ENCODE data around the gene OR1L8. TPM values are rescaled to one million over a fixed set of nuclear protein-coding genes. Genes with fewer than 3 reads are reported as not detected.
"Not testable (repeated sequence)": the region's sequence is repeated elsewhere in the genome, so short reads cannot be mapped to it uniquely, and the experiment has no call there.

OR1L8 gene
- total RNA-seq (2014; rRNA removed; shearing (Covaris generic)), result 0.25 TPM in 1 of 2 replicates, not detected in the other

DNA sequence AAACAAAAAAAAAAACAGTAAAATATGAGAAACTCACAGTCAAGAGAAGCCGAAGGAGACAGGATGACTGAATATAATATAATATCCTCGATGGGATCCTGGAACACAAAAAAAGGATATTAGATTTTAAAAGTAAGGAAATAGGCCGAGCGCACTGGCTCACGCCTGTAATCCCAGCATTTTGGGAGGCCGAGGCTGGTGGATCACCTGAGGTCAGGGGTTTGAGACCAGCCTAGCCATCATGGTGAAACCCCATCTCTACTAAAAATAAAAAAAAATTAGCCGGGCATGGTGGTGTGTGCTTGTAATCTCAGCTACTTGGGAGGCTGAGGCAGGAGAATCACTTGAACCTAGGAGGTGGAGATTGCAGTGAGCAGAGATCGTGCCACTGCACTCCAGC lies at the start of gene OR1L8:
Gene OR1L8 (minus strand): TSS at position 101 of the 400 bp plus-strand sequence. CDS start 14,907 bp downstream, outside the sequence.
- not testable (repeated sequence) for DNase-seq (ENCODE audit: low read depth)

GRCh38 chr9:122619996-122620395 lies 36.8 kb upstream of the OR1L8 start:
- DNase-seq (ENCODE audit: low read depth), result no peak

DNA sequence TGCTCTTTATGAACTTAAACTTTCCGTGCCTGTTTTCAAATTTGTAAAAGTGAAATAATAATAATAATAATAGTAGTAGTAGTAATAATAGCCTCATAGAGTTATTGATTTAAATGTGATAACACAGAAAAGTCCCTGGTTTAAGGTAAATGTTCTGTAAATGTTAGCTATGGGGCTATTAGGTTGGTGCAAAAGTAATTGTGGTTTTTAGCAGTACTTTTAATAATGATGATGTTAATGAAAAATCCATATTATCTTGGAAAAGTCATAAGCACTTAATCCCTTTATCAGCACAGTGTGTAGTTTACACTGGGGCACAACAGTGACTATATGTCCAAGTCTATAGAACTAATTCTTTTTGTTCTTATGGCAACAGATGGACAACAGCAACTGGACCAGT lies 31.2 kb upstream of the OR1L8 start, which contains the start of gene OR1Q1:
Gene OR1Q1 (plus strand): TSS at position 377 of the 400 bp plus-strand sequence. CDS start 0 bp downstream, at position 377.
- no peak for DNase-seq (ENCODE audit: low read depth)

GRCh38 chr9:122609804-122610203 lies 26.6 kb upstream of the OR1L8 start:
- peak; percentile 15 for DNase-seq (ENCODE audit: low read depth)

DNA sequence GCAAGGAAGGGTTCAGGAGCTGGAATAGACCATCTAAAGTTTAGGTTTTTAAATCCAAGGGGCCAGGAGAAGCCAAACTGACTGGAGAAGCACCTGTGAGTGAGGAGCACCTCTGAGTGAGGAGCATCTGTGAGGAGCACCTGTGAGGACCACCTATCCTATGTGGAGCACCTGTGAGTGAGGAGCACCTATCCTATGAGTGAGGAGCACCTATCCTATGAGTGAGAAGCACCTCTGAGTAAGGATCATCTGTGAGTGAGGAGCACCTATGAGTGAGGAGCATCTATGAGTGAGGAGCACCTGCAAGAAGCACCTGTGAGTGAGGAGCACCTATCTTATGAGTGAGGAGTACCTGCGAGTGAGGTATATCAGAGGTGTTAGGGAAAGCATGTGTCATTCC lies 23.4 kb upstream of the OR1L8 start:
- no peak for DNase-seq (ENCODE audit: low read depth)

DNA sequence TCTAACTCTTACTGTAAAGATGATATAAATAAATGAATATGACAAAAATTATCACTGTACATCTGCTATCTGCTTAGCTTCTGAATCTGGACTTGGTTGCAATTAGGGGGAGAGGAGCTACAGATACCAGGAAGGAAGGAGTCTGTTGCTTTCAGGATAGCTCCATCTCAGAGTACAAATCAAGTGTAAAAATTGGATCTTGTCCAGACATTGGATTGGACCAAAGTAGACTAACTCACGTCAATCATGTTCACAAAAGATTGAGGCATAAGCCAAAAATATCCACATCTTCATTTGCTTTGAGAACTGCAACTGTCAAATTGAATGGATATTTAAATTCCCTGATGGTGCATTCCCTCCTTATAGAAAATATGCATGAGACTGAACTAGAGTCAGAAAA lies 22.5 kb upstream of the OR1L8 start:
- no peak for DNase-seq (ENCODE audit: low read depth)

DNA sequence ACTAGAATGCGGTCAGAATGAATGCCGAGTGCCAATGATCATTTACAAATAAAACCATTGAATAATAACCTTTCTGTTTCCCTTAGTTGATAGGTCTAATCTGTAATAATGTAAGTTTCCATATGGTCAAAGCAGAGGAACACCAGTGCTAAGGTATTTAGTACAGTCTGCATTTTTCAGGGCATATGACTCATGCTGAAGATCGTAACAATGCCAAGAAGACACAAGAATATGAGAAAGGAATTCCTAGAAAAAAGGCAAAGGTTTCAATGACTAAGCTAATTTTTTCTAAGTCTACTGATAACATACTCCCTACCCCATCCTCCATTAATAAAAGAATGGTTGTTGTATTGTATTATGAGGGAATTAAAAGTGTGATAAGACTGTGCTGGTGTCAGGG lies 2.8 kb downstream of the OR1L8 start:
- DNase-seq (ENCODE audit: low read depth), result peak; percentile 72

DNA sequence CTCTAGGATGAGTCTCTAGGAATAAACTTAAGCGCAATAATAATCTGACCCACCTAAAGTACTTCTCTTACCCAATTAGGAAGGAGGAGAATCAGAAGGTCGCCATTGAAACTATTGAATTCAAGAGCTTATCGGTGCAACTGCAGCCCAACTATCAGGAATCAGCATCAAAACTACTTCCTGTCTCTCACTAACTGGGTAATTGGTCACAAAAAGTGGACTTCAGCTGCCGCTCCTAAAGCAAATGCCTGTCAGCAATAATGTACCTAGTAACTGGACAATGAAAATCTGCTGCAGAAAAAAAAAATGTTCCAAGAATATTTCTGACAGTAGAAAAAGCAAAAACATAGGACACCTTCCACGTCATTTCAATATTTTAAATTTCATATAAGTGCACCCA lies 3.3 kb downstream of the OR1L8 start:
- no peak for DNase-seq (ENCODE audit: low read depth)

GRCh38 chr9:122572456-122572855 lies 10.7 kb downstream of the OR1L8 start:
- peak; percentile 18 for DNase-seq (ENCODE audit: low read depth)

GRCh38 chr9:122567901-122568300 lies 15.3 kb downstream of the OR1L8 start:
- DNase-seq (ENCODE audit: low read depth), result no peak

DNA sequence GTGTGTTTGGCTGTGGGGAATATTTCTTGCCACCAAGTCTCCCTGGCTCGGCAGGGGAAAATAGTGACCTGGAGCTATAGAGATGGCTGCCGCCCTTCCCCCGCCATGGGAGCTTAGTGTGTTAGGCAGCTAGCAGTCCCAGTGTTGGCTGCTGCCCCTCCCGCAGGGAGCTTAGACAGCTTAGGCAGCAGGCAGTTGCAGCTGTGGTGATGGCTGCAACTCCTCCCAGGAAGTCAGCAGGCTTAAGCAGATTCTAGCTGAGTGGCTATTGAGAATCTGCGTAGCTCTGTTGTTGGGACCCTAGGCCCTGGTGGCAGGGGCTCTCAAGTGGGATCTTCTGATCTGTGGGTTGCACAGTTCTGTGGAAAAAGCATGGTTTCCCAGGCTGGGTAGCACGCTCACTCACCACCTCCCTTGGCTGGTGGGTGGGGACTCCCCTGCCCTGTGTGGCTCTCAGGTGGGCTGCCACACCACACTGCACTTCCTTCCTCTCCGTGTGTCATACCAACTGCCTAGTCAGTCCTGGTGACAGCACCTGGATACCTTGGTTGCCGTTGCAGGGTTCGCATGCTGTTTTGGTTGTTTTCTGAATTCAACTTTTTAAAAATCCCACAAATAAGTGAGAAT lies 20.9 kb downstream of the OR1L8 start:
- no peak for DNase-seq (ENCODE audit: low read depth)

GRCh38 chr9:122561446-122561845 lies 21.7 kb downstream of the OR1L8 start:
- DNase-seq (ENCODE audit: low read depth), result no peak

DNA sequence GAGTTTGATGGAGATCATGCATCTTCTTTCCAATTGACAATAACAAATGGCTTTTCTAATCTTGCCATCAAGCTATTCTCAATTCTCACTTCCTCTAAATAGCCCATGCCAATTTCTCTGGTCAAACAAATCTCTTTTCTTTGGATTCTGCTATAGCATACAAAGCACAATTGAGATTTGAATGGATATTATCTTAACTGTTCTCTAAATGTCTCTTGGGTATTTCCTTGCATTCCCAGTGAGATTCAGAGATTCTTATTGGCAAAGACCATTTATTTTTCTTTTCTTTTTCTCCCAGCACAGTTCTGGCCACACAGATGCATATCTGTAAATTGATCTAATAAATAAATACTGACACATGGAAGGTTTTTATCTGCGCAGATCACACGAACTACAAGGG lies 30.4 kb downstream of the OR1L8 start, which contains the start of gene OR1N2:
Gene OR1N2 (plus strand): TSS at position 301 of the 400 bp plus-strand sequence. CDS start 100 bp downstream, outside the sequence.
- no peak for DNase-seq (ENCODE audit: low read depth)

DNA sequence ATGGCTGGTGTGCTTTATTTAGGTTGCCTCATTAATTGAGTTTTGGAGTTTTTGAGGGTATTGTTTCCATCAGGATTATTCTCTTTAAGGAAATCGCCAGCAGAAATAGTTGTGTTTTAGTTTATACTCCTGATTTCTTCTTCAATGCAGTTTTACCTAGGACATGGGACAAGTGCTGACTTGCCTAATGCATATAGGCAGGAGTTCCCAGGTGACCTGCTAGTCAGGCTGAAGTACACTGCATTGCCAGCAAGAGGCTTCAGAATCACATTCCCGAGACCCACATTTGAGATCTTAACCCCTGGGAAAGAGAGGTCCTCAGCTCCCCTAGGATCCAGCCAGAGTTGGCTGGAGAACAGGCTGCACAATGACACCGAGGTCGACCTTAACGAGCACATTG lies 31.8 kb downstream of the OR1L8 start:
- no peak for DNase-seq (ENCODE audit: low read depth)

- peak; percentile 10 for DNase-seq (ENCODE audit: low read depth)
Measured at GRCh38 chr9:122546196-122546595, 37.0 kb downstream of the OR1L8 start.

DNA sequence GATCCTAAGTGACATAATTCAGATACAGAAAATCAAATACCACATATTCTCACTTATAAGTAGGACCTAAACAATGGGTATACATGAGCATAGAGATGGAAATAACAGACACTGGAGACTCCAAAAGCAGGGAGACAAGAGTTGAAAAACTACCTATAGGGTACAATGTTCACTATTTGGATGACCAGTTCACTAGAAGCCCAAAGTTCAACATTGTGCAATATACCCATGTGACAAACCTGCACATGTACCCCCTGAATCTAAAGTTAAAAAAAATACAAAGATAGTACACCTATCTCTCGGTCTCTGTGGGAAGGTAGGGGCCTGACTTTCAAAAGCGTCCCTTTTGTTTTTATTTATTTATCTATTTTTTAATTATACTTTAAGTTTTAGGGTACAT lies 44.4 kb downstream of the OR1L8 start:
- DNase-seq (ENCODE audit: low read depth), result no peak

DNA sequence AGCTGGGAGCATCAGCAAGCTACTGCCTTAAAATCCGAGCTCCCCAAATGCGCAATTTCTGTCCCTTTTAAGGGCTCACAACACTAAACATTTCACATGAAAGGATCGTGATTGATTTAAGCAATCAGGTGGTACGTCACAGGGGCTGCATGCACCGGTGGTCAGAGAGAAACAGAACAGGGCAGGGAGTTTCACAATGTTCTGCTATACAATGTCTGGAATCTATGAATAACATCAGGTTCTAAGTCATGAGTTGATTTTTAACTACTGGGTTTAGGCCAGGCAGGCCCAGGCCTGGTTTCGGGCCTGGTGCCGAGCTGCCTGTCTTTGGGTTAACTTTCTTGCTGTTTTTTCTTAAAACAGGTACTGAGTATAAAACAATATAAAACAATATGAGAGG lies 46.1 kb downstream of the OR1L8 start:
- DNase-seq (ENCODE audit: low read depth), result not testable (repeated sequence)

GRCh38 chr9:122536134-122536533 lies 47.0 kb downstream of the OR1L8 start:
- DNase-seq (ENCODE audit: low read depth), result peak; percentile 16

DNA sequence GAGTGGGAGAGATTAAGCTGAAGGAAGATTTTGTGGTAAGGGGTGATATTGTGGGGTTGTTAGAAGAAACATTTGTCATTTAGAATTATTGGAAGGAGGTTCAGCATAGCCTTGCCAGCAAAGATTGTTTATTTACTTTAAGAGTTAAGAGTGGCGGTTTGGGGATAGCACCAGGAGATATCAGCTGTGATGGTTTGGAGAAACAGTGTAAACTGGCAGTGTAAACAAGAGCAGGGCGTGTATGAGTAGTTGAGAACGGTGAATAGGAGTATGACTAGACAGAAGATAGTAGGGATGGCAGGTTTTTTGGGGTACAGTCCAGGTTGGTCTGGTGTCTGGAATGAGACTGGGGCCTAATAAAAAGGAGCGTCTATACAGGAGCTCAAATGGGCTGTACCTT lies 52.0 kb downstream of the OR1L8 start:
- not testable (repeated sequence) for DNase-seq (ENCODE audit: low read depth)

GRCh38 chr9:122527193-122527592 lies 56.0 kb downstream of the OR1L8 start, which contains the start of gene OR1N1:
TSS of gene OR1N1 (minus strand) at chr9:122527293. CDS start at chr9:122527293, 0 bp downstream.
- no peak for DNase-seq (ENCODE audit: low read depth)

GRCh38 chr9:122526602-122527001 lies 56.6 kb downstream of the OR1L8 start:
- DNase-seq (ENCODE audit: low read depth), result no peak

GRCh38 chr9:122519376-122519775 lies 63.8 kb downstream of the OR1L8 start:
- DNase-seq (ENCODE audit: low read depth), result no peak

GRCh38 chr9:122518841-122519240 lies 64.3 kb downstream of the OR1L8 start, which contains the start of gene OR1J4:
TSS of gene OR1J4 (plus strand) at chr9:122519141. CDS start at chr9:122519141, 0 bp downstream.
- DNase-seq (ENCODE audit: low read depth), result no peak

DNA sequence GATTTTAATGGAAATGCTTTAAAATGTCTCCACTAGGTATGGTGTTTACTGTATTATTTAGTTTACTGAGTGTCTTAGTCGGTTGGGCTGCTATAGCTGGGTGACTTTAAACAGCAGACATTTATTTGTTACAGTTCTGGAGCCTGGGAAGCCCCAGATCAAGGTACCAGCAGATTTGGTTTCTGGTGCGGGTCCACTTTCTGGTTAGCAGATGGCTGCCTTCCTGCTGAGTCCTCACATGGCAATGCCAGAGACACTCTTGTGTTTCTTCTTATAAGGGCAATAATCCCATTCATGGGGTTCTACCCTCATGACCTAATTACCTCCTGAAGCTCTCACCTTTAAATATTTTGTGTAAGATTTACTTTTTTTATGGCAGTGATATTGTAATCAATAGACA lies 65.0 kb downstream of the OR1L8 start:
- no peak for DNase-seq (ENCODE audit: low read depth)

Measured in M059J (cell line).